H1 (cell line): ENCODE data around the gene NT5DC1. TPM values are rescaled to one million over a fixed set of nuclear protein-coding genes. Genes with fewer than 3 reads are reported as not detected.

ENCODE experiments used
- CTCF ChIA-PET: fragments of 300-600 bp; sonication (Branson Sonifier 250); formaldehyde crosslinking; loops from one replicate; lab custom pipeline; 2021; ENCODE audit not compliant: partially characterized antibody; lab: Charles Lee
- POLR2A ChIA-PET: fragments of 300-600 bp; sonication (Branson Sonifier 250); formaldehyde crosslinking; loops from one replicate; lab custom pipeline; 2021; ENCODE audit warnings: inconsistent platforms; ENCODE audit not compliant: partially characterized antibody; lab: Charles Lee
- DNase-seq, 2 experiments: peaks; one replicate each; pipeline versions ENCODE4 v3.0.0 to v3.0.0-alpha.2; 2010 to 2022; ENCODE audit warnings: low spot score in 2 of 2, low read depth in 1 of 2, mixed read lengths in 1 of 2
- FAIRE-seq: peaks from 2 replicates; lab custom pipeline; 2011; peaks lifted over from hg19 to GRCh38; lab: Jason Lieb, UNC
- H2AFZ ChIP-seq: 2 replicates; pipeline ENCODE4 v1.8.1; 2012; ENCODE audit warnings: low read length, inconsistent platforms
- H2AK5ac ChIP-seq: 2 replicates; pipeline ENCODE4 v1.6.1; 2013; ENCODE audit warnings: low read depth, low read length
- H2BK120ac ChIP-seq: replicated peaks from 2 replicates; pipeline ENCODE3; 2013; ENCODE audit warnings: low read depth, low read length, inconsistent platforms
- H2BK12ac ChIP-seq: 2 replicates; pipeline ENCODE4 v1.6.1; 2013; ENCODE audit warnings: low read depth, low read length
- H2BK15ac ChIP-seq: 2 replicates; pipeline ENCODE4 v1.6.1; 2013; ENCODE audit warnings: low read length
- H2BK20ac ChIP-seq: 2 replicates; pipeline ENCODE4 v1.6.1; 2013; ENCODE audit warnings: low read length
- H2BK5ac ChIP-seq: 2 replicates; pipeline ENCODE4 v1.6.1; 2013; ENCODE audit warnings: low read depth, low read length
- H3K14ac ChIP-seq: 2 replicates; pipeline ENCODE4 v1.6.1; 2013; ENCODE audit warnings: inconsistent platforms; ENCODE audit not compliant: insufficient read length
- H3K18ac ChIP-seq: 2 replicates; pipeline ENCODE4 v1.6.1; 2013; ENCODE audit warnings: low read length; ENCODE audit errors: extremely low read depth
- H3K23ac ChIP-seq: 2 replicates; pipeline ENCODE4 v1.6.1; 2013; ENCODE audit warnings: inconsistent platforms; ENCODE audit not compliant: insufficient read length
- H3K23me2 ChIP-seq: 2 replicates; pipeline ENCODE4 v1.6.1; 2013; ENCODE audit warnings: low read depth, low read length
- H3K27ac ChIP-seq: 2 replicates; pipeline ENCODE4 v1.6.1; 2011; ENCODE audit warnings: low read depth, low read length, inconsistent platforms
- H3K27me3 ChIP-seq, 4 experiments: replicated peaks in 1 of 4; 1 replicate in 1 of 4; 2 replicates in 3 of 4; pipeline versions ENCODE4 v1.6.1 to v1.8.1; 2011 to 2013; ENCODE audit warnings: low read length in 3 of 4, mild to moderate bottlenecking in 3 of 4, inconsistent platforms in 2 of 4, mixed read lengths in 2 of 4, moderate library complexity in 1 of 4; ENCODE audit not compliant: control insufficient read depth in 3 of 4, insufficient read depth in 3 of 4; ENCODE audit errors: extremely low read depth in 1 of 4
- H3K36me3 ChIP-seq, 4 experiments: 2 replicates each; pipeline versions ENCODE4 v1.6.1 to v1.8.1; 2011 to 2013; ENCODE audit warnings: mild to moderate bottlenecking in 4 of 4, low read length in 3 of 4, moderate library complexity in 2 of 4, control low read depth in 1 of 4, inconsistent platforms in 1 of 4; ENCODE audit not compliant: insufficient read depth in 4 of 4, control insufficient read depth in 2 of 4
- H3K4ac ChIP-seq: replicated peaks from 2 replicates; pipeline ENCODE3; 2013; ENCODE audit warnings: low read length, low read depth, mixed read lengths, inconsistent platforms; ENCODE audit not compliant: insufficient read length
- H3K4me1 ChIP-seq, 4 experiments: replicated peaks in 1 of 4; 1 replicate in 1 of 4; 2 replicates in 3 of 4; pipeline versions ENCODE4 v1.6.1 to v1.8.1; 2011 to 2013; ENCODE audit warnings: low read length in 3 of 4, inconsistent platforms in 2 of 4, mixed read lengths in 1 of 4; ENCODE audit not compliant: insufficient read depth in 4 of 4, control insufficient read depth in 3 of 4
- H3K4me2 ChIP-seq, 2 experiments: 2 replicates each; pipeline versions ENCODE4 v1.6.1 to v1.8.1; 2011 to 2013; ENCODE audit warnings: low read depth in 2 of 2, low read length in 2 of 2, control low read depth in 1 of 2, inconsistent platforms in 1 of 2, mild to moderate bottlenecking in 1 of 2; ENCODE audit not compliant: insufficient read depth in 1 of 2
- H3K4me3 ChIP-seq, 4 experiments: fragments of 200-600, 300-600 bp in 1 of 4; sonication (generic), shearing (Covaris generic), sonication (Bioruptor Twin) in 1 of 4; 2 replicates each; pipeline versions ENCODE4 v1.5.1 to v1.8.1; 2011 to 2016; ENCODE audit warnings: low read length in 4 of 4, low read depth in 3 of 4, control low read depth in 2 of 4, inconsistent platforms in 2 of 4, mild to moderate bottlenecking in 2 of 4, mixed read lengths in 1 of 4, moderate library complexity in 1 of 4; ENCODE audit not compliant: insufficient read depth in 2 of 4; ENCODE audit errors: extremely low read depth in 1 of 4
- H3K56ac ChIP-seq: replicated peaks from 2 replicates; pipeline ENCODE3; 2013; ENCODE audit warnings: low read depth, mild to moderate bottlenecking, mixed read lengths, low read length, inconsistent platforms; ENCODE audit not compliant: insufficient read length
- H3K79me1 ChIP-seq: 2 replicates; pipeline ENCODE4 v1.6.1; 2013; ENCODE audit warnings: low read depth, low read length, control low read depth
- H3K79me2 ChIP-seq, 2 experiments: 2 replicates each; pipeline versions ENCODE4 v1.6.1 to v1.8.1; 2012 to 2013; ENCODE audit warnings: low read length in 2 of 2, mild to moderate bottlenecking in 2 of 2, inconsistent platforms in 1 of 2; ENCODE audit not compliant: insufficient read depth in 2 of 2, control insufficient read depth in 1 of 2
- H3K9ac ChIP-seq, 4 experiments: replicated peaks in 1 of 4; 1 replicate in 1 of 4; 2 replicates in 3 of 4; pipeline versions ENCODE4 v1.6.1 to v1.8.1; 2011 to 2013; ENCODE audit warnings: low read depth in 3 of 4, low read length in 3 of 4, control low read depth in 2 of 4, mild to moderate bottlenecking in 2 of 4, moderate library complexity in 2 of 4, inconsistent platforms in 1 of 4; ENCODE audit errors: extremely low read depth in 1 of 4
- H3K9me3 ChIP-seq, 2 experiments: 2 replicates each; pipeline versions ENCODE4 v1.6.1 to v1.8.1; 2012 to 2013; ENCODE audit warnings: mild to moderate bottlenecking in 2 of 2, moderate library complexity in 2 of 2, control low read depth in 1 of 2, inconsistent platforms in 1 of 2, low read depth in 1 of 2, low read length in 1 of 2, mixed read lengths in 1 of 2; ENCODE audit not compliant: insufficient read depth in 2 of 2
- H4K20me1 ChIP-seq, 2 experiments: replicated peaks in 1 of 2; 2 replicates each; pipeline versions ENCODE3 to v1.8.1; 2011 to 2013; ENCODE audit warnings: inconsistent platforms in 2 of 2, low read length in 2 of 2, mild to moderate bottlenecking in 1 of 2; ENCODE audit not compliant: insufficient read depth in 2 of 2, control insufficient read depth in 1 of 2
- H4K5ac ChIP-seq: 2 replicates; pipeline ENCODE4 v1.6.1; 2013; ENCODE audit warnings: low read length, low read depth, mixed read lengths, inconsistent platforms; ENCODE audit not compliant: insufficient read length
- H4K8ac ChIP-seq: 2 replicates; pipeline ENCODE4 v1.8.0; 2013; ENCODE audit warnings: mild to moderate bottlenecking, moderate library complexity, low read length, inconsistent platforms; ENCODE audit not compliant: insufficient read depth; ENCODE audit errors: extremely low read depth
- H4K91ac ChIP-seq: replicated peaks from 2 replicates; pipeline ENCODE3; 2013; ENCODE audit warnings: low read length, mixed read lengths, inconsistent platforms; ENCODE audit not compliant: insufficient read length
- ASH2L ChIP-seq: fragments of 200-600, 300-600 bp; sonication (generic); IDR thresholded peaks from one replicate; pipeline ENCODE4 v1.7.1; 2017; ENCODE audit warnings: low read length
- CHD1 ChIP-seq: IDR thresholded peaks from 2 replicates; pipeline ENCODE4 v1.6.1; 2012; ENCODE audit warnings: low read depth, low read length, improper control_type of control experiment
- E2F6 ChIP-seq: IDR thresholded peaks from 2 replicates; pipeline ENCODE4 v1.6.1; 2012; ENCODE audit warnings: inconsistent platforms
- GTF2F1 ChIP-seq: IDR thresholded peaks from 2 replicates; pipeline ENCODE4 v1.6.1; 2012; ENCODE audit warnings: low read depth, low read length, improper control_type of control experiment, borderline replicate concordance
- JUND ChIP-seq: IDR thresholded peaks from 2 replicates; pipeline ENCODE4 v1.6.1; 2011; ENCODE audit warnings: mild to moderate bottlenecking, improper control_type of control experiment, low read length
- KDM1A ChIP-seq: fragments of 200-600, 300-600 bp; sonication (generic); IDR thresholded peaks from 2 replicates; pipeline ENCODE4 v1.7.1; 2016; ENCODE audit warnings: mild to moderate bottlenecking, low read length, borderline replicate concordance
- KDM5A ChIP-seq: fragments of 200-600 bp; IDR thresholded peaks from 2 replicates; pipeline ENCODE4 v1.7.1; 2012; ENCODE audit warnings: mild to moderate bottlenecking, low read length, inconsistent platforms, mixed read lengths
- RXRA ChIP-seq: IDR thresholded peaks from 2 replicates; pipeline ENCODE4 v1.6.1; 2011; ENCODE audit warnings: low read depth, mild to moderate bottlenecking, low read length, moderate library complexity; ENCODE audit not compliant: insufficient read depth
- SIRT6 ChIP-seq: IDR thresholded peaks from one replicate; pipeline ENCODE4 v1.7.1; 2012; ENCODE audit warnings: low read length, inconsistent platforms
- SP1 ChIP-seq: IDR thresholded peaks from 2 replicates; pipeline ENCODE4 v1.6.1; 2011; ENCODE audit warnings: low read depth, low read length
- SP2 ChIP-seq: IDR thresholded peaks from 2 replicates; pipeline ENCODE4 v1.6.1; 2012; ENCODE audit warnings: mild to moderate bottlenecking, low read length, inconsistent platforms
- TAF1 ChIP-seq: IDR thresholded peaks from 2 replicates; pipeline ENCODE4 v1.6.1; 2011; ENCODE audit warnings: mild to moderate bottlenecking, low read depth, low read length
- ZNF274 ChIP-seq: IDR thresholded peaks from 2 replicates; pipeline ENCODE4 v1.7.0; 2012; ENCODE audit warnings: low read length, borderline replicate concordance; ENCODE audit errors: extremely low read depth
- WGBS, 2 experiments: shearing (Covaris generic) in 1 of 2; methylation state at CpG; one replicate each; pipeline versions ENCODE4 v1.1.6 to v1.1.7; 2013 to 2015; ENCODE audit warnings: low lambda C conversion rate in 2 of 2, mixed read lengths in 2 of 2, inconsistent platforms in 1 of 2, low coverage in 1 of 2, missing lambda C conversion rate in 1 of 2; ENCODE audit not compliant: insufficient replicate concordance in 2 of 2, insufficient coverage in 1 of 2, insufficient read length in 1 of 2; ENCODE audit errors: extremely low coverage in 1 of 2, missing lambda C conversion rate in 1 of 2; 5-methylcytosine and 5-hydroxymethylcytosine counted together
- polyA plus RNA-seq, 7 experiments: library from polyadenylated mRNA; depleted of rRNA in 3 of 7; stranded (reverse) in 5 of 7; unstranded in 2 of 7; fragments of >200 nt in 5 of 7; fragments of 200-250 nt in 2 of 7; gene quantifications; 1 replicate in 5 of 7; 2 replicates in 1 of 7; 4 replicates in 1 of 7; pipeline versions ENCODE4 v1.2.1 to v1.2.3, GENCODE V29; 2011 to 2013; ENCODE audit warnings: missing spikeins in 2 of 7, mixed read lengths in 2 of 7
- total RNA-seq: library from RNA; stranded (reverse); fragmentation: NEBNext Ultra II Directional; extraction: Animal tissue kit (Norgen Biotek cat#: 25700); gene quantifications from 2 replicates; pipeline ENCODE4 v1.2.1, GENCODE V29; 2021

NT5DC1 gene
- total and polyA plus RNA-seq, 2 of the 8 experiments (the other 6 are each of a cell fraction or from before 2014, with no cell fraction given), result 25.3 to 72.7 TPM

- Histone ChIP-seq H3K9me3 (no peaks in the 10 kb centered on the region), H3K18ac (no peak overlapping the region), H3K27ac (no peak overlapping the region), H2BK15ac (no peak overlapping the region), H4K91ac (no peak overlapping the region), H2BK120ac (no peak overlapping the region), H3K4me2 (no peak overlapping the region), H3K27me3 (no peaks in the 10 kb centered on the region), H3K79me1 (no peaks in the 10 kb centered on the region), H4K5ac (no peak overlapping the region), H3K23ac (no peak overlapping the region), H4K8ac (no peak overlapping the region), H3K4me1 (no peaks in the 10 kb centered on the region), H2AFZ (no peak overlapping the region), H3K79me2 (no peaks in the 10 kb centered on the region), H2AK5ac (no peak overlapping the region), H2BK12ac (no peak overlapping the region), H3K4ac (no peak overlapping the region), H3K4me3 (no peak overlapping the region), H2BK5ac (no peak overlapping the region), H3K14ac (no peak overlapping the region)
- ChIA-PET POLR2A (no interaction called here), CTCF (interaction anchor here (0.6 to 1.4 kb wide), 6 partner anchors 9 to 242 kb away, joined by 3 to 6 read pairs (median 3); no protein-coding TSS in a partner anchor)
- no peak for DNase-seq
- no peak for TF ChIP-seq E2F6
- no peak for TF ChIP-seq KDM1A
- no peak for TF ChIP-seq SP2
- no peak for TF ChIP-seq KDM5A
- no peak for TF ChIP-seq JUND
- no peak for TF ChIP-seq SIRT6
- TF ChIP-seq GTF2F1, result no peak
- no peak for TF ChIP-seq TAF1
- no peak for TF ChIP-seq RXRA
- no peak for TF ChIP-seq CHD1
- TF ChIP-seq ZNF274, result no peak
- no peak for TF ChIP-seq ASH2L
- TF ChIP-seq SP1, result no peak
- TF ChIP-seq, all 59 proteins: peak for 0
- no peak for FAIRE-seq
- WGBS, 2 experiments, result 92 to 100% methylated on average over 1 to 4 of the region's 4 CpGs
- Histone ChIP-seq H4K20me1 (peaks cover 0 to 1% of the 10 kb centered on the region in 2 experiments), H3K9ac (no peak overlapping the region), H3K23me2 (no peaks in the 10 kb centered on the region), H3K36me3 (no peaks in the 10 kb centered on the region), H3K56ac (no peak overlapping the region), H2BK20ac (no peak overlapping the region)
Measured at GRCh38 chr6:116291701-116292396, 191.2 kb downstream of the NT5DC1 start.
